HCT116 (cell line): ENCODE data around the gene FAM83F. TPM values are rescaled to one million over a fixed set of nuclear protein-coding genes. Genes with fewer than 3 reads are reported as not detected.

Experiments
- ATAC-seq: fragments of 200-7000 bp; cut with Tn5 transposase; 2 replicates; pipeline ENCODE4 v1.9.1; 2020; ENCODE audit warnings: mild to moderate bottlenecking, moderate library complexity
- BruUV-seq: library from RNA; stranded (reverse); fragments of 400-500 nt; replicated peaks from 2 replicates; lab custom pipeline; 2021; lab: Mats Ljungman, UMichigan
- CTCF ChIA-PET: fragments of 300-600 bp; sonication (Branson Sonifier 250); formaldehyde crosslinking; loops from one replicate; lab custom pipeline; 2021; ENCODE audit warnings: antibody characterized with exemption; lab: Charles Lee
- POLR2A ChIA-PET: fragments of 300-600, 350-600 bp; sonication (Branson Sonifier 250); formaldehyde crosslinking; loops from one replicate; lab custom pipeline; 2021; ENCODE audit warnings: antibody characterized with exemption; lab: Charles Lee
- RAD21 ChIA-PET, 2 experiments: fragments of 300-600 bp; sonication (Branson Sonifier 250); formaldehyde crosslinking; loops; one replicate each; lab custom pipeline; 2023; ENCODE audit warnings: low total read pairs in 2 of 2; ENCODE audit not compliant: uncharacterized antibody in 2 of 2, unreplicated experiment in 2 of 2, low non-redundant PET in 1 of 2; lab: Charles Lee
- DNase-seq: peaks from one replicate; pipeline ENCODE4 v3.0.0-alpha.2; 2010; ENCODE audit warnings: low read depth, low spot score
- H2AFZ ChIP-seq: fragments of 200-600 bp; shearing (Covaris generic), sonication (generic); 2 replicates; pipeline ENCODE4 v1.6.1; 2017; ENCODE audit warnings: low read depth, mixed run types, mixed read lengths, antibody characterized with exemption, low read length; ENCODE audit not compliant: poor library complexity, severe bottlenecking
- H3K27ac ChIP-seq: 2 replicates; pipeline ENCODE4 v1.5.1; 2012; ENCODE audit warnings: low read depth, low read length
- H3K27me3 ChIP-seq: fragments of 200-600 bp; sonication (generic); 2 replicates; pipeline ENCODE4 v1.6.1; 2016; ENCODE audit warnings: mixed run types, low read length, mixed read lengths; ENCODE audit not compliant: insufficient read depth
- H3K36me3 ChIP-seq, 2 experiments: fragments of 200-500 bp in 1 of 2; fragments of 200-600 bp in 1 of 2; sonication (Bioruptor generic) in 1 of 2; sonication (generic) in 1 of 2; 2 replicates each; pipeline versions ENCODE4 v1.5.1 to v1.6.1; 2014 to 2016; ENCODE audit warnings: low read length in 2 of 2, inconsistent platforms in 1 of 2, mixed read lengths in 1 of 2, mixed run types in 1 of 2; ENCODE audit not compliant: insufficient read depth in 2 of 2, control insufficient read depth in 1 of 2
- H3K4me1 ChIP-seq, 2 experiments: fragments of 200-600 bp in 1 of 2; sonication (generic) in 1 of 2; 2 replicates each; pipeline versions ENCODE4 v1.5.1 to v1.6.1; 2012 to 2017; ENCODE audit warnings: low read length in 2 of 2, inconsistent platforms in 1 of 2, mild to moderate bottlenecking in 1 of 2, mixed read lengths in 1 of 2, mixed run types in 1 of 2, moderate library complexity in 1 of 2; ENCODE audit not compliant: insufficient read depth in 2 of 2, control insufficient read depth in 1 of 2
- H3K4me2 ChIP-seq: fragments of 200-600 bp; sonication (generic); 2 replicates; pipeline ENCODE4 v1.6.1; 2017; ENCODE audit warnings: mixed run types, low read length, mixed read lengths
- H3K4me3 ChIP-seq, 2 experiments: fragments of 200-600 bp in 1 of 2; sonication (generic) in 1 of 2; replicated peaks in 1 of 2; 2 replicates each; pipeline ENCODE4 v1.5.1; 2011 to 2016; ENCODE audit warnings: low read length in 2 of 2, control low read depth in 1 of 2, low read depth in 1 of 2, mild to moderate bottlenecking in 1 of 2, mixed read lengths in 1 of 2, mixed run types in 1 of 2
- H3K79me2 ChIP-seq: fragments of 200-600 bp; sonication (generic); 2 replicates; pipeline ENCODE4 v1.6.1; 2017; ENCODE audit warnings: mild to moderate bottlenecking, mixed run types, low read length, moderate library complexity, mixed read lengths; ENCODE audit not compliant: insufficient read depth
- H3K9ac ChIP-seq: fragments of 200-600 bp; sonication (generic); 2 replicates; pipeline ENCODE4 v1.6.1; 2016; ENCODE audit warnings: low read length, mixed read lengths
- H3K9me2 ChIP-seq: fragments of 200-600 bp; sonication (generic), shearing (Covaris generic); 2 replicates; pipeline ENCODE4 v1.6.1; 2017; ENCODE audit warnings: mixed run types, mild to moderate bottlenecking, moderate library complexity; ENCODE audit not compliant: insufficient read depth
- H3K9me3 ChIP-seq, 2 experiments: fragments of 200-500 bp in 1 of 2; fragments of 200-600 bp in 1 of 2; sonication (Bioruptor generic) in 1 of 2; sonication (generic) in 1 of 2; 2 replicates each; pipeline ENCODE4 v1.6.1; 2014 to 2017; ENCODE audit warnings: low read length in 2 of 2, mixed read lengths in 2 of 2, inconsistent platforms in 1 of 2, low read depth in 1 of 2, mild to moderate bottlenecking in 1 of 2, mixed run types in 1 of 2, moderate library complexity in 1 of 2; ENCODE audit not compliant: control insufficient read depth in 1 of 2, insufficient read depth in 1 of 2
- H4K20me1 ChIP-seq: fragments of 200-600 bp; sonication (generic), shearing (Covaris generic); 2 replicates; pipeline ENCODE4 v1.6.1; 2017; ENCODE audit warnings: mixed run types, mild to moderate bottlenecking, moderate library complexity; ENCODE audit not compliant: insufficient read depth
- ATF3 ChIP-seq: IDR thresholded peaks from 2 replicates; pipeline ENCODE4 v1.6.1; 2012
- CBX3 ChIP-seq: IDR thresholded peaks from 2 replicates; pipeline ENCODE4 v1.6.1; 2012; ENCODE audit warnings: low read depth
- CEBPB ChIP-seq: IDR thresholded peaks from 2 replicates; pipeline ENCODE4 v1.6.1; 2012; ENCODE audit warnings: low read depth
- ELF1 ChIP-seq: IDR thresholded peaks from 2 replicates; pipeline ENCODE4 v1.6.1; 2012; ENCODE audit warnings: low read depth, borderline replicate concordance
- EZH2 ChIP-seq: fragments of 200-600 bp; sonication (generic); IDR thresholded peaks from 2 replicates; pipeline ENCODE4 v1.6.1; 2017; ENCODE audit warnings: antibody characterized with exemption, mixed run types
- FOSL1 ChIP-seq: IDR thresholded peaks from 2 replicates; pipeline ENCODE4 v1.6.1; 2012; ENCODE audit warnings: low read depth
- JUND ChIP-seq: IDR thresholded peaks from 2 replicates; pipeline ENCODE4 v1.6.1; 2012
- POLR2AphosphoS5 ChIP-seq: IDR thresholded peaks from 2 replicates; pipeline ENCODE4 v1.6.1; 2011; ENCODE audit warnings: mild to moderate bottlenecking, low read depth, low read length, moderate library complexity
- RAD21 ChIP-seq: IDR thresholded peaks from 2 replicates; pipeline ENCODE4 v1.6.1; 2012; ENCODE audit warnings: low read depth, mild to moderate bottlenecking
- SIN3A ChIP-seq: IDR thresholded peaks from 2 replicates; pipeline ENCODE4 v1.6.1; 2012; ENCODE audit warnings: low read depth
- SP1 ChIP-seq: IDR thresholded peaks from 2 replicates; pipeline ENCODE4 v1.6.1; 2012; ENCODE audit warnings: low read depth
- SRF ChIP-seq: IDR thresholded peaks from 2 replicates; pipeline ENCODE4 v1.6.1; 2012; ENCODE audit warnings: low read depth
- YY1 ChIP-seq: IDR thresholded peaks from 2 replicates; pipeline ENCODE4 v1.6.1; 2011; ENCODE audit warnings: low read length, low read depth, moderate library complexity, mild to moderate bottlenecking; ENCODE audit not compliant: insufficient replicate concordance; ENCODE audit errors: extremely low read depth
- ZBTB33 ChIP-seq: IDR thresholded peaks from 2 replicates; pipeline ENCODE4 v1.6.1; 2011; ENCODE audit warnings: mild to moderate bottlenecking, low read length, moderate library complexity; ENCODE audit not compliant: insufficient replicate concordance; ENCODE audit errors: extremely low read depth
- intact Hi-C: fragments of 100-400 bp; cut with micrococcal nuclease; formaldehyde crosslinking; loops from 2 replicates; pipeline ENCODE4 v1.10.0; 2022
- total RNA-seq: library from RNA; stranded (reverse); gene quantifications from one replicate; pipeline ENCODE4 v1.2.1, GENCODE V29; 2021; ENCODE audit not compliant: unreplicated experiment
- TF ChIP-seq, protein P1 (sequence below): IDR thresholded peaks from 2 replicates; pipeline ENCODE4 v1.6.1; 2012; ENCODE audit warnings: low read depth
- TF ChIP-seq, protein P2 (sequence below): IDR thresholded peaks from 2 replicates; pipeline ENCODE4 v1.6.1; 2012
- TF ChIP-seq, protein P3 (sequence below), 3 experiments: fragments of 200-600 bp in 1 of 3; sonication (generic) in 1 of 3; IDR thresholded peaks in 2 of 3; conservative IDR thresholded peaks in 1 of 3; 2 replicates each; pipeline ENCODE4 v1.5.1; 2012 to 2017; ENCODE audit warnings: low read depth in 2 of 3, low read length in 2 of 3, antibody characterized with exemption in 1 of 3, borderline replicate concordance in 1 of 3, control low read depth in 1 of 3, mild to moderate bottlenecking in 1 of 3, mixed read lengths in 1 of 3, mixed run types in 1 of 3, moderate library complexity in 1 of 3; ENCODE audit not compliant: insufficient read depth in 1 of 3

The FAM83F gene
- total RNA-seq, 1 experiment from 2014 or later = 24.5 TPM

DNA sequence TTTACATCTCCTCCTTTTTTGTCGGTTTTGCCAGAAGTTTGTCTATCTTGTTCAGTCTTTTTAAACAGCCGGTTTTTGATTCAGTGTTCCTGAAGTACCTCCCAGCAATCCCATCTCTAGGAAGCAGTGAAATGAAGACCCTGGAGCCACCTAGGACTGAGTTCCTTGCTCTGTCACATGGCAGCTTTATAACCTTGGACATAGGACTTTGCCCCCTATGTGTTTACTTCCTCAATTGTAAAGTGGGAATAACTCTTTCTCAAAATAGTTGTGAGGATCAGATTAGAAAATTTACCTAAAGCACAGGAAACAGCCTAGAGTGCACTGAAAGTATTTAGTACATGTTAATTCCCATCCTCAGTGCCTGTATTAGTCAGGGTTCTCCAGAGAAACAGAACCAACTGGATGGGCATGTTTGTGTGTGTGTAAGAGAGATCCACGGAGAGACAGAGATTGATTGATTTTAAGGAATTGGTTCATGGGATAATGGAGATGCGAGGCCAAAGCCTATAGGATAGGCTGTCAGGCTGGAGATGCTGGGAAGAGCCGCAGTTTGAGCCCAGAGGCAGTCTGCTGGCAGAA lies 20.0 kb downstream of the FAM83F start:
- intact Hi-C loops = no loop called here
- DNase-seq (no peak), ATAC-seq (no peak)
- ChIA-PET CTCF (no interaction called here), POLR2A (no interaction called here), RAD21 (no interaction called here)
- H4K20me1 ChIP-seq = no peaks in the 10 kb centered on the region
- H3K4me1 ChIP-seq = no peaks in the 10 kb centered on the region
- no TSS peak for BruUV-seq
- no peak overlapping the region for H3K9ac ChIP-seq
- TF ChIP-seq POLR2AphosphoS5 (no peak), CEBPB (no peak), JUND (no peak), FOSL1 (no peak), ATF3 (no peak), ZBTB33 (no peak), CBX3 (no peak), YY1 (no peak), ELF1 (no peak), EZH2 (no peak), SP1 (no peak), SRF (no peak), SIN3A (no peak), RAD21 (no peak)
- TF ChIP-seq, protein P1, sequence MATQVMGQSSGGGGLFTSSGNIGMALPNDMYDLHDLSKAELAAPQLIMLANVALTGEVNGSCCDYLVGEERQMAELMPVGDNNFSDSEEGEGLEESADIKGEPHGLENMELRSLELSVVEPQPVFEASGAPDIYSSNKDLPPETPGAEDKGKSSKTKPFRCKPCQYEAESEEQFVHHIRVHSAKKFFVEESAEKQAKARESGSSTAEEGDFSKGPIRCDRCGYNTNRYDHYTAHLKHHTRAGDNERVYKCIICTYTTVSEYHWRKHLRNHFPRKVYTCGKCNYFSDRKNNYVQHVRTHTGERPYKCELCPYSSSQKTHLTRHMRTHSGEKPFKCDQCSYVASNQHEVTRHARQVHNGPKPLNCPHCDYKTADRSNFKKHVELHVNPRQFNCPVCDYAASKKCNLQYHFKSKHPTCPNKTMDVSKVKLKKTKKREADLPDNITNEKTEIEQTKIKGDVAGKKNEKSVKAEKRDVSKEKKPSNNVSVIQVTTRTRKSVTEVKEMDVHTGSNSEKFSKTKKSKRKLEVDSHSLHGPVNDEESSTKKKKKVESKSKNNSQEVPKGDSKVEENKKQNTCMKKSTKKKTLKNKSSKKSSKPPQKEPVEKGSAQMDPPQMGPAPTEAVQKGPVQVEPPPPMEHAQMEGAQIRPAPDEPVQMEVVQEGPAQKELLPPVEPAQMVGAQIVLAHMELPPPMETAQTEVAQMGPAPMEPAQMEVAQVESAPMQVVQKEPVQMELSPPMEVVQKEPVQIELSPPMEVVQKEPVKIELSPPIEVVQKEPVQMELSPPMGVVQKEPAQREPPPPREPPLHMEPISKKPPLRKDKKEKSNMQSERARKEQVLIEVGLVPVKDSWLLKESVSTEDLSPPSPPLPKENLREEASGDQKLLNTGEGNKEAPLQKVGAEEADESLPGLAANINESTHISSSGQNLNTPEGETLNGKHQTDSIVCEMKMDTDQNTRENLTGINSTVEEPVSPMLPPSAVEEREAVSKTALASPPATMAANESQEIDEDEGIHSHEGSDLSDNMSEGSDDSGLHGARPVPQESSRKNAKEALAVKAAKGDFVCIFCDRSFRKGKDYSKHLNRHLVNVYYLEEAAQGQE = no peak
- TF ChIP-seq, protein P2, sequence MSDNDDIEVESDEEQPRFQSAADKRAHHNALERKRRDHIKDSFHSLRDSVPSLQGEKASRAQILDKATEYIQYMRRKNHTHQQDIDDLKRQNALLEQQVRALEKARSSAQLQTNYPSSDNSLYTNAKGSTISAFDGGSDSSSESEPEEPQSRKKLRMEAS = no peak
- TF ChIP-seq, protein P3, sequence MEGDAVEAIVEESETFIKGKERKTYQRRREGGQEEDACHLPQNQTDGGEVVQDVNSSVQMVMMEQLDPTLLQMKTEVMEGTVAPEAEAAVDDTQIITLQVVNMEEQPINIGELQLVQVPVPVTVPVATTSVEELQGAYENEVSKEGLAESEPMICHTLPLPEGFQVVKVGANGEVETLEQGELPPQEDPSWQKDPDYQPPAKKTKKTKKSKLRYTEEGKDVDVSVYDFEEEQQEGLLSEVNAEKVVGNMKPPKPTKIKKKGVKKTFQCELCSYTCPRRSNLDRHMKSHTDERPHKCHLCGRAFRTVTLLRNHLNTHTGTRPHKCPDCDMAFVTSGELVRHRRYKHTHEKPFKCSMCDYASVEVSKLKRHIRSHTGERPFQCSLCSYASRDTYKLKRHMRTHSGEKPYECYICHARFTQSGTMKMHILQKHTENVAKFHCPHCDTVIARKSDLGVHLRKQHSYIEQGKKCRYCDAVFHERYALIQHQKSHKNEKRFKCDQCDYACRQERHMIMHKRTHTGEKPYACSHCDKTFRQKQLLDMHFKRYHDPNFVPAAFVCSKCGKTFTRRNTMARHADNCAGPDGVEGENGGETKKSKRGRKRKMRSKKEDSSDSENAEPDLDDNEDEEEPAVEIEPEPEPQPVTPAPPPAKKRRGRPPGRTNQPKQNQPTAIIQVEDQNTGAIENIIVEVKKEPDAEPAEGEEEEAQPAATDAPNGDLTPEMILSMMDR (IDR thresholded peaks at IDR 0.05 in 2 of 3, conservative IDR thresholded peaks at IDR 0.05 in 1 of 3; ENCODE audit: borderline replicate concordance in 1 of 3, insufficient read depth in 1 of 3, low read depth in 2 of 3, low read length in 2 of 3) = no peak
- no peaks in the 10 kb centered on the region for H3K9me3 ChIP-seq
- no peak overlapping the region for H3K27ac ChIP-seq
- H3K4me3 ChIP-seq = no peak overlapping the region
- no peak overlapping the region for H2AFZ ChIP-seq
- peaks cover 35% of the 10 kb centered on the region for H3K79me2 ChIP-seq
- H3K36me3 ChIP-seq = peaks cover 0 to 3% of the 10 kb centered on the region in 2 experiments; a peak in 2 of 4 replicates
- H3K9me2 ChIP-seq = no peaks in the 10 kb centered on the region
- H3K27me3 ChIP-seq = no peaks in the 10 kb centered on the region
- H3K4me2 ChIP-seq = no peak overlapping the region
